Measurements from ENCODE around the gene MICAL2. TPM values are rescaled to one million over a fixed set of nuclear protein-coding genes. Genes with fewer than 3 reads are reported as not detected.

The MICAL2 gene
- total and polyA plus RNA-seq, 2 of the 8 experiments (the other 6 are each of a cell fraction or from before 2014, with no cell fraction given), result 1.3 to 4.1 TPM

DNA sequence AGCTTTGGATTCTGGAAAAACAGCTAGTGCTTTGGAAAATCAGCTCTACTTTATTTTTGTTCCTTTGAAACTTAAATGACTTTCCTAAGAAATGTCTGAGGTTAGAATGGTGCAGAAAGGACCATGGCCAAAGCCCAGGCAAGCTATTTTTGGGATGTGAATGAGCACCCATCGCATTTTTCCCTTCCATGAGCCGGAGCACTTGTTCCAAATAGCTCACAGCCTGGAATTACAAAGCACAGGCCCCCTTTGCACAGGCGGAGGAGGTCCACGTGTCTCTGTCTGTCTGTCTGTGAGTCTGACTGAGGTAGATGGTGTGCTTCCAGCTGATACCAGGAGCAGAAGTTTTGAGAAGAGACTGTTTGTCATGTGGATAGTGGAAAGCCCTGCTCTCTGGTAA lies 50.7 kb downstream of the MICAL2 start:
- Histone ChIP-seq H3K4me3 (ENCODE audit: extremely low read depth in 1 of 4, insufficient read depth in 2 of 4, low read depth in 3 of 4, low read length in 4 of 4) (no peak overlapping the region), H2BK120ac (replicated peaks; ENCODE audit: low read depth, low read length) (no peak overlapping the region), H3K79me2 (ENCODE audit: control insufficient read depth in 1 of 2, insufficient read depth in 2 of 2, low read length in 2 of 2) (no peaks in the 10 kb centered on the region), H4K8ac (ENCODE audit: extremely low read depth, insufficient read depth, low read length) (peak overlapping the region; percentile 7; the same call in 1 of the 2 replicates), H2BK20ac (ENCODE audit: low read length) (no peak overlapping the region), H2BK5ac (ENCODE audit: low read depth, low read length) (no peak overlapping the region), H3K14ac (ENCODE audit: insufficient read length) (no peak overlapping the region), H3K4ac (replicated peaks; ENCODE audit: insufficient read length, low read depth, low read length) (no peak overlapping the region), H3K36me3 (ENCODE audit: control insufficient read depth in 2 of 4, insufficient read depth in 4 of 4, low read length in 3 of 4) (no peaks in the 10 kb centered on the region), H3K23me2 (ENCODE audit: low read depth, low read length) (no peaks in the 10 kb centered on the region), H3K9ac (replicated peaks in 1 of 4; ENCODE audit: extremely low read depth in 1 of 4, low read depth in 3 of 4, low read length in 3 of 4) (no peak overlapping the region), H4K20me1 (replicated peaks in 1 of 2; ENCODE audit: control insufficient read depth in 1 of 2, insufficient read depth in 2 of 2, low read length in 2 of 2) (no peaks in the 10 kb centered on the region), H2AFZ (ENCODE audit: low read length) (no peak overlapping the region), H4K5ac (ENCODE audit: insufficient read length, low read depth, low read length) (no peak overlapping the region), H3K56ac (replicated peaks; ENCODE audit: insufficient read length, low read depth, low read length) (no peak overlapping the region), H3K79me1 (ENCODE audit: low read depth, low read length) (no peaks in the 10 kb centered on the region), H3K23ac (ENCODE audit: insufficient read length) (no peak overlapping the region), H4K91ac (replicated peaks; ENCODE audit: insufficient read length, low read length) (no peak overlapping the region), H3K27ac (ENCODE audit: low read depth, low read length) (no peak overlapping the region), H2AK5ac (ENCODE audit: low read depth, low read length) (no peak overlapping the region), H3K18ac (ENCODE audit: extremely low read depth, low read length) (no peak overlapping the region), H2BK12ac (ENCODE audit: low read depth, low read length) (no peak overlapping the region), H3K9me3 (ENCODE audit: insufficient read depth in 2 of 2, low read depth in 1 of 2, low read length in 1 of 2) (no peaks in the 10 kb centered on the region), H3K4me2 (ENCODE audit: insufficient read depth in 1 of 2, low read depth in 2 of 2, low read length in 2 of 2) (no peak overlapping the region), H3K4me1 (replicated peaks in 1 of 4; ENCODE audit: control insufficient read depth in 3 of 4, insufficient read depth in 4 of 4, low read length in 3 of 4) (no peaks in the 10 kb centered on the region; a peak in 1 of 7 replicates), H2BK15ac (ENCODE audit: low read length) (no peak overlapping the region), H3K27me3 (replicated peaks in 1 of 4; ENCODE audit: control insufficient read depth in 3 of 4, extremely low read depth in 1 of 4, insufficient read depth in 3 of 4, low read length in 3 of 4) (no peaks in the 10 kb centered on the region)
- ChIA-PET POLR2A (ENCODE audit: partially characterized antibody) (no interaction called here), CTCF (ENCODE audit: partially characterized antibody) (interaction anchor here (0.7 to 3.1 kb wide), 7 partner anchors 10 to 130 kb away, joined by 3 to 12 read pairs (median 3); no protein-coding TSS in a partner anchor)
- 86% methylated on average over 4 of the region's 4 CpGs; no CpG with 5 or more reads in 1 of the 2 experiments for WGBS, 2 experiments (ENCODE audit: extremely low coverage in 1 of 2, insufficient coverage in 1 of 2, insufficient read length in 1 of 2, insufficient replicate concordance in 2 of 2, low coverage in 1 of 2, low lambda C conversion rate in 2 of 2, missing lambda C conversion rate in 1 of 2)
- DNase-seq (ENCODE audit: low read depth in 1 of 2, low spot score in 2 of 2) (no peak), FAIRE-seq (no peak)
- TF ChIP-seq RFX5 (IDR thresholded peaks at IDR 0.05; ENCODE audit: borderline replicate concordance, low read depth, low read length), result no peak
- TF ChIP-seq TCF12 (IDR thresholded peaks at IDR 0.05; ENCODE audit: low read depth, low read length), result no peak
- TF ChIP-seq KDM4A (IDR thresholded peaks at IDR 0.05; ENCODE audit: low read depth, low read length, severe bottlenecking), result no peak
- TF ChIP-seq JUND (IDR thresholded peaks at IDR 0.05; ENCODE audit: low read length), result no peak
- no peak for TF ChIP-seq SIX5 (IDR thresholded peaks at IDR 0.05; ENCODE audit: low read depth, low read length)
- TF ChIP-seq, protein P1, sequence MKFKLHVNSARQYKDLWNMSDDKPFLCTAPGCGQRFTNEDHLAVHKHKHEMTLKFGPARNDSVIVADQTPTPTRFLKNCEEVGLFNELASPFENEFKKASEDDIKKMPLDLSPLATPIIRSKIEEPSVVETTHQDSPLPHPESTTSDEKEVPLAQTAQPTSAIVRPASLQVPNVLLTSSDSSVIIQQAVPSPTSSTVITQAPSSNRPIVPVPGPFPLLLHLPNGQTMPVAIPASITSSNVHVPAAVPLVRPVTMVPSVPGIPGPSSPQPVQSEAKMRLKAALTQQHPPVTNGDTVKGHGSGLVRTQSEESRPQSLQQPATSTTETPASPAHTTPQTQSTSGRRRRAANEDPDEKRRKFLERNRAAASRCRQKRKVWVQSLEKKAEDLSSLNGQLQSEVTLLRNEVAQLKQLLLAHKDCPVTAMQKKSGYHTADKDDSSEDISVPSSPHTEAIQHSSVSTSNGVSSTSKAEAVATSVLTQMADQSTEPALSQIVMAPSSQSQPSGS (IDR thresholded peaks at IDR 0.05; ENCODE audit: low read length), result no peak
- no peak for TF ChIP-seq ATF3 (IDR thresholded peaks at IDR 0.05; ENCODE audit: insufficient read depth, low read depth, low read length)
- TF ChIP-seq EGR1 (IDR thresholded peaks at IDR 0.05; ENCODE audit: borderline replicate concordance, low read depth, low read length), result no peak
- no peak for TF ChIP-seq USF2 (IDR thresholded peaks at IDR 0.05; ENCODE audit: low read length)
- no peak for TF ChIP-seq YY1 (IDR thresholded peaks at IDR 0.05; ENCODE audit: low read depth, low read length)
- TF ChIP-seq KDM1A (IDR thresholded peaks at IDR 0.05; ENCODE audit: borderline replicate concordance, low read length), result no peak
- TF ChIP-seq TAF1 (IDR thresholded peaks at IDR 0.05; ENCODE audit: low read depth, low read length), result no peak

Data from H1 (cell line).